ENCODE data around the gene GRM8.

GRM8 gene

GRCh38 chr7:126993626-126994213 lies 259.0 kb downstream of the GRM8 start:
- no peak for DNase-seq (ENCODE audit: low read depth)
- no peak for TF ChIP-seq CTCF (IDR thresholded peaks at IDR 0.05; ENCODE audit: insufficient read depth, low read depth, low read length, missing control alignments)
- H3K4me3 ChIP-seq (ENCODE audit: low read length): no peak overlapping the region

GRCh38 chr7:126988022-126988421 lies 264.7 kb downstream of the GRM8 start:
- TF ChIP-seq CTCF (IDR thresholded peaks at IDR 0.05; ENCODE audit: insufficient read depth, low read depth, low read length, missing control alignments): no peak
- H3K4me3 ChIP-seq (ENCODE audit: low read length): no peak overlapping the region
- DNase-seq (ENCODE audit: low read depth): no peak

GRCh38 chr7:126979722-126980121 lies 273.0 kb downstream of the GRM8 start:
- H3K4me3 ChIP-seq (ENCODE audit: low read length): no peak overlapping the region
- no peak for TF ChIP-seq CTCF (IDR thresholded peaks at IDR 0.05; ENCODE audit: insufficient read depth, low read depth, low read length, missing control alignments)
- DNase-seq (ENCODE audit: low read depth): no peak

GRCh38 chr7:126978865-126979264 lies 273.9 kb downstream of the GRM8 start:
- no peak overlapping the region for H3K4me3 ChIP-seq (ENCODE audit: low read length)
- DNase-seq (ENCODE audit: low read depth): no peak
- no peak for TF ChIP-seq CTCF (IDR thresholded peaks at IDR 0.05; ENCODE audit: insufficient read depth, low read depth, low read length, missing control alignments)

- TF ChIP-seq CTCF (IDR thresholded peaks at IDR 0.05; ENCODE audit: insufficient read depth, low read depth, low read length, missing control alignments): no peak
- DNase-seq (ENCODE audit: low read depth): no peak
- H3K4me3 ChIP-seq (ENCODE audit: low read length): no peak overlapping the region
These were observed 279.7 kb downstream of the GRM8 start for GRCh38 chr7:126973066-126973465.

- DNase-seq (ENCODE audit: low read depth): no peak
- no peak for TF ChIP-seq CTCF (IDR thresholded peaks at IDR 0.05; ENCODE audit: insufficient read depth, low read depth, low read length, missing control alignments)
- H3K4me3 ChIP-seq (ENCODE audit: low read length): no peak overlapping the region
These were observed 280.2 kb downstream of the GRM8 start for GRCh38 chr7:126972571-126972970.

GRCh38 chr7:126959649-126960048 lies 293.1 kb downstream of the GRM8 start:
- no peak for DNase-seq (ENCODE audit: low read depth)
- no peak for TF ChIP-seq CTCF (IDR thresholded peaks at IDR 0.05; ENCODE audit: insufficient read depth, low read depth, low read length, missing control alignments)
- no peak overlapping the region for H3K4me3 ChIP-seq (ENCODE audit: low read length)

Measured in epithelial cell of esophagus (primary cell).